GM18517 (cell line): ENCODE results near the gene ITCH.
"Not testable (repeated sequence)": the region's sequence is repeated elsewhere in the genome, so short reads cannot be mapped to it uniquely, and the experiment has no call there.

Source experiments
- ATAC-seq: cut with Tn5 transposase; IDR thresholded peaks from one replicate; pipeline ENCODE4 v1.9.1; 2021; ENCODE audit warnings: mild to moderate bottlenecking, moderate library complexity; ENCODE audit not compliant: unreplicated experiment

The ITCH gene

GRCh38 chr20:34412453-34412852 is 49.4 kb downstream of the ITCH start:
- ATAC-seq = no peak

- not testable (repeated sequence) for ATAC-seq
Observed at GRCh38 chr20:34414525-34414924, 51.5 kb downstream of the ITCH start.

GRCh38 chr20:34415079-34415478 is 52.0 kb downstream of the ITCH start:
- ATAC-seq = no peak

GRCh38 chr20:34420146-34420545 is 57.1 kb downstream of the ITCH start:
- no peak for ATAC-seq

- no peak for ATAC-seq
Observed at GRCh38 chr20:34420975-34421374, 57.9 kb downstream of the ITCH start.

- no peak for ATAC-seq
Observed at GRCh38 chr20:34421766-34422466, 58.8 kb downstream of the ITCH start.

GRCh38 chr20:34425032-34425690 is 62.1 kb downstream of the ITCH start:
- ATAC-seq = not testable (repeated sequence)

- no peak for ATAC-seq
Observed at GRCh38 chr20:34426026-34426425, 63.0 kb downstream of the ITCH start.

GRCh38 chr20:34427331-34427730 is 64.3 kb downstream of the ITCH start:
- ATAC-seq = no peak

GRCh38 chr20:34427784-34428183 is 64.7 kb downstream of the ITCH start:
- no peak for ATAC-seq

- ATAC-seq = no peak
Observed at GRCh38 chr20:34431168-34431567, 68.1 kb downstream of the ITCH start.

- not testable (repeated sequence) for ATAC-seq
Observed at GRCh38 chr20:34432663-34433062, 69.6 kb downstream of the ITCH start.

GRCh38 chr20:34433391-34433790 is 70.3 kb downstream of the ITCH start:
- ATAC-seq = no peak

GRCh38 chr20:34435589-34435988 is 72.5 kb downstream of the ITCH start:
- ATAC-seq = no peak

GRCh38 chr20:34437330-34437986 is 74.4 kb downstream of the ITCH start:
- no peak for ATAC-seq

GRCh38 chr20:34439168-34439567 is 76.1 kb downstream of the ITCH start:
- no peak for ATAC-seq

- ATAC-seq = not testable (repeated sequence)
Observed at GRCh38 chr20:34441423-34441822, 78.3 kb downstream of the ITCH start.

- ATAC-seq = no peak
Observed at GRCh38 chr20:34443546-34443945, 80.5 kb downstream of the ITCH start.

- no peak for ATAC-seq
Observed at GRCh38 chr20:34445177-34446065, 82.3 kb downstream of the ITCH start.

GRCh38 chr20:34448517-34448916 is 85.4 kb downstream of the ITCH start:
- no peak for ATAC-seq
